HG03354 (cell line): ENCODE results near the gene CDH13.

Experiments
- ATAC-seq: cut with Tn5 transposase; IDR thresholded peaks from one replicate; pipeline ENCODE4 v1.9.1; 2021; ENCODE audit warnings: mild to moderate bottlenecking; ENCODE audit not compliant: unreplicated experiment, poor library complexity, severe bottlenecking

Gene CDH13

GRCh38 chr16:83682116-83682867 is 1055.5 kb downstream of the CDH13 start:
- no peak for ATAC-seq

- no peak for ATAC-seq
Observed at GRCh38 chr16:83682868-83683235, 1056.1 kb downstream of the CDH13 start.

DNA sequence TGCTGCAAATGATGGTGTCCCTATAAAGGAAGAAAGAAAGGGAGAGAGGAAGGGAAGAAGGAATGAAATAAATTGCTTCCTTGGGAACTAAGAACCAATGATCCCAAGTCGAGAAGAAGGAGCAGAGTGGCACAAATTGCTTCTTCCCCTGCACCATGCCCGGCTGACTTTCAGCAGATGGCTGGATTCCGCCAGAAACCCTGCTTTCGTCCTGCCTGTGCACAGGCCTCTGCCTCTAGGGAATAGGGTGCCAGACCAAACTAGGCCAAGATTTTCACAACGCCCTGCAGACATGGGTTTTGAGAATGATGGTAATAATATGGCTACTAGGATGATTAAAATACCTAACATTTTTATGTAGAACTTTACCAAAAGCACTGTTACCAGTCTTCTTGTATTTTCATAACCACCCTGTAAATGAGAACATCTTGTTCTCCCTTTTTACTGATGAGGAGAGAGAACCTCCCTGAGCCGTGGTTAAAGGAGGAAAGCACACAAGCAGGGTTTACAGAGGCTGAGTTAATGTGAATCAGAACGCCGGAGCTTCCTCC is 1058.9 kb downstream of the CDH13 start:
- no peak for ATAC-seq

- no peak for ATAC-seq
Observed at GRCh38 chr16:83686726-83687125, 1060.0 kb downstream of the CDH13 start.

DNA sequence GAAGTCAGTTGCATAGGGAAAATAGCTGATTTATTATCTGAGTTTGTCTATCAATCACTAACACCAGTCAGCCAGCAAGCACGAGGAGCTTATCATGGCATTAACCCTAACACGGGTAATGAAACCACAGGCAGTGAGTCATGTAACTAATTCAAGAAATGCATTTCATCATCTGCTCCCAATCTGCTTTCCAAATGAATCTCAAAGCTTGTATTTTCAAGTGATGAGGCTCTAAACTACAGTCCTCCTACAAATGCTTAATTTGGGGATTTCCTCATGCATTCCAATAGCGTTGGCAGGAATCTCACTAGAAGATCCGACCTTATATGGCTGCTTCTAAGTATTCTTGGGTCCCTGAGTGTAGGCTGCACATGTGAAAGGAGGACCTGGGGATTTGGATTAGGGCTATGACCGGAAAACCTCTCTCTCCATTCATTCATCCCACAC is 1062.6 kb downstream of the CDH13 start:
- ATAC-seq = peak; percentile 88

- ATAC-seq = no peak
Observed at GRCh38 chr16:83692224-83692623, 1065.5 kb downstream of the CDH13 start.

DNA sequence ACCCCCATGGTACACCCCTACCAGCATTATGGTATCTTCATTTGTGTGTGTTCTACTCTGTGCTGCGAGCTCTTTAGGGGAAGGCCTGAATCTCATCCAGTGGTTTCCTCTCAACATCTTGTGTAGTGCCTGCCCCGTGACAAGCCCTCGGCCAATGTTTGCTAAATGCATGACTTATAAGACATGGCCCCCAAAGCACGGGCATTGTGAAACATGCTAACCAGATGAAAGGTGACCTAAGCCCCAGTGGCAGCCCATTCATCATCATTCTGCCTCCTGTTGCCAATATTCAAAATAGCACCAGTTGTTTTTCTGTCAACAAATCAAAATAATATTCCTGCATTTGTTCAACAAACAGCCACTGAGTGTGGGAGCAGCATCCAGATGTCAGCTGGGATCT is 1072.2 kb downstream of the CDH13 start:
- ATAC-seq = no peak

GRCh38 chr16:83699817-83700216 is 1073.0 kb downstream of the CDH13 start:
- ATAC-seq = no peak

GRCh38 chr16:83700918-83701317 is 1074.1 kb downstream of the CDH13 start:
- no peak for ATAC-seq

DNA sequence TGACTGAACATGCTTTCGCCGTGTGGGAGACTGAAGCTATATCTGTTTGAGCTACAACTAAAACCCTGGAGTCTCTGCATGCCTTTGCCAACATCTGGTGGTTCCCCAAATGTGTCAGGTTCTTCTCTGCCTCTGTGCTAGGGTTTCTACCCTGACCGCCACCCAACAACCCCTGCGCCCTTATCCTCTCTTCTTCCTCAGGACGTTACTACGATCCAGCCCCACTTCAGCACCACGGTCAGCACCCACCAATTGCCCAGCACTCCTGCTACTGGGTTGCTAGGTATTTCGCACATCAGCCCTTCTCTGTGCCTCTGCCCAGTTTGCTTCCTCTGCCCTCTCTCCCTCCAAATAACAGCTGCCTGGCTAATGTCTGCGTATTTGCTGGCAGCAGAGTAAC is 1074.7 kb downstream of the CDH13 start:
- ATAC-seq = no peak

DNA sequence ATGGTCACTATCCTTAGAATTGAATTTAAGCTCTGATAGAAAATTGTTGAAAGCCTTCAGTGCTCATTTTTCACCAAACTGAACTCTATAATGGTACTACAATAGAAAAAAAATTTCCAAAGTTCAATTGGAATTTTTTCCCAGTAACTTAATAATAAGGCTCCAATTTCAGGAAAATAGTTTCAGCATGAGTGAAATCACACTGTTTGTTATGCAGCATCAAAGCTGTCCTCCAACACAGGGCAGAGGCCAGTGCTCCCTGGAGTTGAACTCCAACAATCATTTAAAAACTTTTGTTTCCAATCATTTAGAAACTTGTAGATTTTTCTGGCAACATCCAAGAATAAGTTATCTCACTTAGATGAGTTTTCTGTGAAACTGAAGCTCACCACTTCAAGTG is 1077.9 kb downstream of the CDH13 start:
- no peak for ATAC-seq

- ATAC-seq = no peak
Observed at GRCh38 chr16:83705856-83706255, 1079.1 kb downstream of the CDH13 start.

DNA sequence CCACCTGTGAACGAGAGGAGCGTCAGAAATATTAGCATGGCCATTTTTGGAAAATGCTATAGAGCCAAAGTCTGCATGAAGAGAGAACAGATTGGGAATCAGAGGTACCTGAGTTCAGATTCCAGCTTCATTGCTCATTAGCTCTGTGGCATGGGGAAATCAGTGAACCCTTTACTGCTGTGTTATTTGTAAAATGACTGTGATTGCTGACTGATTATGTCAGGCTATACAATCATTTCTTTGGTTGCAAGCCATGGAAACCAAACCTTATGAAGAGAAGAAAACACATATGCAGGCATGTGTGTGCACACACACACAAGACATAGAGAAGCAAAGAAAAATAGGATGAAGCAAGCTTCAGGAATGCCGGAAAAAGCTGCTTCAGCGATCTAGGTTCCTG is 1079.6 kb downstream of the CDH13 start:
- no peak for ATAC-seq

DNA sequence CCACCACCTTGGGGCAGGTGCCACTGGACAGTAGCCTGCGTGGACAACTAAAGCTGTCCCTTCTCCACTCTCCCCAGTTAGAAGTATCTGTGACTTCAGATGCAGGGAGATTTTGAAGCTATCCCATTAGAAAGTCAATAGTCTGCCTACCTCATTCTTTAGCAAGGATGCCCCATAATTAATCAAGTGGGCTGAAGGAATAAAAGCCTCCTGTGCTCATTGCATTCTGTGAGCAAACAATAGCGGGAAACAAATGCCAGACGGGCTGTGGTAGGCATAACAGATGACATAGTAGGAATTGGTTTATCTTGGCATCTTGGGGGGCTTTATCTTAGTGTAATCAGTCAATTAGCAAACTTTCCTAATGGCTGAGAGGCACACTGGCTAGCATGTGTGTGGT is 1084.3 kb downstream of the CDH13 start:
- ATAC-seq = no peak

DNA sequence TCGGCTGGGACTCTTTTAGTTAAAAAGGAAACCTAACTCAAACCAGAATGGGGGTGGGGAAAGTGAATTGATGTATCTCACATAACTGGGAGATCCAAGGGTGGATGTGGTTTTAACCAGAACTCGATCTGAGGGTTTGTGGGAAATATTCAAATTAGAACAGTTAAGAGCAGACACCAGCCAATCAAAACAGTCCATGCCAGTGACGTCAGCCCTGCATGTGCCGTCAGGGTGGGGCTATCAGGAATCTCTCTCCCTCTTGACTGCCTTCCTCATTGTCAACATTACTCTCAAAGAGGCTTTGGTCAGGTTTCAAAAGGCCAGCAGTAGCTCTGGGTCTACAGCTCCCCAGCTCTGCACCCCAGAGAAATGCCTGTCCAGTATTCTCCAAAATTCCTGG is 1086.8 kb downstream of the CDH13 start:
- no peak for ATAC-seq

DNA sequence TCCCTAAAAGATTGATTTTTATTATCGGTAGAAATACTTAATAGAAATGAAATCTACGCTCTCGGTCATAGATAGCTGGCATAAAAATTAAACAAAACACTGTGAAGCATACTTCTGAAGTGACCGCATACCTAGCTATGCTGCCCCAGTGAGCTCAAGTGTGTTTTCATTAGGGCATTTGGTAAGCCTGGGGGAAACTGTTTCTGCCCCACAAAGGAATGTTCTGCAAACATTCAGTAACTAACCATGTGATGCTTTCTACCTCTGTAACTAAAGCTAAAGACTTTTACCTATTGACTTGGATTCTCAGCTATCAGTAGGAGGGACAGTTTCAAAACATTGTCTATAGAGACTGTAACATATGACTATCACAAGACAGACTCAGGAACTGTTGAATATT is 1087.5 kb downstream of the CDH13 start:
- no peak for ATAC-seq

GRCh38 chr16:83715217-83715920 is 1088.6 kb downstream of the CDH13 start:
- ATAC-seq = no peak

GRCh38 chr16:83717308-83717707 is 1090.5 kb downstream of the CDH13 start:
- ATAC-seq = no peak

- no peak for ATAC-seq
Observed at GRCh38 chr16:83717814-83718213, 1091.0 kb downstream of the CDH13 start.

DNA sequence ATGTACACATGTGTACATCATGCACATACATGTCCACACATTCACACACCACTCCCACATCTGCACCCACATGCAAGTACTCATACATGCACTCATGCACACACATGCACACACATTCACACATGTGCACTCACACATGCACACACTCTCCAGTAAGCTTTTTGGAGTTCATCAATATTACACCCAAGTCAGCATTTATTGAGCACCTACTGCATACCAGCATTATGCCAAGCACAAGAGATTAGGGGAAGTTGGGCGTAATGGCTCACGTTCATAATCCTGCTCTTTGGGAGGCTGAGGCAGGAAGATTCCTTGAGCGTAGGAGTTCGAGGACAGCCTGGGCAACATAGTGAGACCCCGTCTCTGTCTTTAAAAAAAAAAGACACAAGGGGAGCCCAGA is 1093.4 kb downstream of the CDH13 start:
- ATAC-seq = no peak

DNA sequence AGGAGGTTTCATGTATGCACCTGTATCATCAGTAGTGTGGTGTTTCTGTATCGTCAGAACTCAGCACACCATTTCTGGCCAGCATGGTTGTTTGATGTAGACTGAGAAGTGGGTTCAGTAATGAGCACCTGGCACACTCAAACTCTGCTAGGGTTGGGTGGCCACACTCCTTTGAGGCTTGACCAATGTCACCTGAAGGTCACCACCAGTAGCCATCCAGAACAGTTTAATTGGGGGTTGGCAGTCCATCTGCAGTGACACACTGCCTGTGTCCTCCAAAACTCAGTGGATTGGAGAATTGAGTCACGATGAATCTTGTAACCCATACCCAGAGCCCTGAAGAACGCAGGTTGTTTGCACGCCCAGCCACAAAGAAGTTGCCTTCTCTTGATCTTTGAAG is 1094.2 kb downstream of the CDH13 start:
- no peak for ATAC-seq
